CD4-positive, alpha-beta T cell treated with Interleukin-4 for 4 hours (primary cell): ENCODE data around the gene TBC1D23.
"Not testable (repeated sequence)": the region's sequence is repeated elsewhere in the genome, so short reads cannot be mapped to it uniquely, and the experiment has no call there.

Experiments used
- DNase-seq: peaks from one replicate; pipeline ENCODE4 v3.0.0-alpha.2; 2020

Gene TBC1D23

GRCh38 chr3:100260685-100261484, at the start of gene TBC1D23:
Gene TBC1D23, plus strand, starts transcription at chr3:100260992. Its CDS starts 27 bp downstream, at chr3:100261019.
- DNase-seq: peak; percentile 99

GRCh38 chr3:100213891-100214573, 46.8 kb upstream of the TBC1D23 start:
- no peak for DNase-seq

- no peak for DNase-seq
Measured at GRCh38 chr3:100214574-100214964, 46.2 kb upstream of the TBC1D23 start.

- DNase-seq: no peak
Measured at GRCh38 chr3:100216713-100217112, 44.1 kb upstream of the TBC1D23 start.

GRCh38 chr3:100221159-100221558, 39.6 kb upstream of the TBC1D23 start:
- no peak for DNase-seq

GRCh38 chr3:100225193-100225592, 35.6 kb upstream of the TBC1D23 start:
- DNase-seq: no peak

GRCh38 chr3:100225883-100226282, 34.9 kb upstream of the TBC1D23 start:
- no peak for DNase-seq

- no peak for DNase-seq
Measured at GRCh38 chr3:100226712-100227429, 33.9 kb upstream of the TBC1D23 start.

- DNase-seq: no peak
Measured at GRCh38 chr3:100227511-100227921, 33.3 kb upstream of the TBC1D23 start.

- no peak for DNase-seq
Measured at GRCh38 chr3:100228247-100228646, 32.5 kb upstream of the TBC1D23 start.

GRCh38 chr3:100229188-100229587, 31.6 kb upstream of the TBC1D23 start:
- DNase-seq: not testable (repeated sequence)

GRCh38 chr3:100230710-100231109, 30.1 kb upstream of the TBC1D23 start:
- no peak for DNase-seq

- DNase-seq: no peak
Measured at GRCh38 chr3:100231668-100232067, 29.1 kb upstream of the TBC1D23 start.

GRCh38 chr3:100234364-100234763, 26.4 kb upstream of the TBC1D23 start:
- DNase-seq: no peak

GRCh38 chr3:100238599-100238998, 22.2 kb upstream of the TBC1D23 start:
- DNase-seq: no peak

GRCh38 chr3:100242471-100242870, 18.3 kb upstream of the TBC1D23 start:
- not testable (repeated sequence) for DNase-seq

GRCh38 chr3:100244264-100244663, 16.5 kb upstream of the TBC1D23 start:
- DNase-seq: no peak

GRCh38 chr3:100245136-100245535, 15.7 kb upstream of the TBC1D23 start:
- no peak for DNase-seq

- no peak for DNase-seq
Measured at GRCh38 chr3:100245927-100246326, 14.9 kb upstream of the TBC1D23 start.

- DNase-seq: no peak
Measured at GRCh38 chr3:100246999-100247398, 13.8 kb upstream of the TBC1D23 start.

- DNase-seq: no peak
Measured at GRCh38 chr3:100252001-100252400, 8.8 kb upstream of the TBC1D23 start.

GRCh38 chr3:100254168-100254777, 6.5 kb upstream of the TBC1D23 start:
- peak; percentile 30 for DNase-seq

GRCh38 chr3:100256731-100257151, 4.1 kb upstream of the TBC1D23 start:
- no peak for DNase-seq
